ENCODE results near the gene MAMDC4.
"Not testable (repeated sequence)": the region's sequence is repeated elsewhere in the genome, so short reads cannot be mapped to it uniquely, and the experiment has no call there.

MAMDC4 gene

GRCh38 chr9:136839229-136840139, 12.7 kb upstream of the MAMDC4 start:
- no peak for DNase-seq (ENCODE audit: low spot score)

GRCh38 chr9:136840140-136840876, 11.8 kb upstream of the MAMDC4 start:
- DNase-seq (ENCODE audit: low spot score) = no peak

- DNase-seq (ENCODE audit: low spot score) = peak; percentile 86
Measured at GRCh38 chr9:136840877-136841645, 11.1 kb upstream of the MAMDC4 start.

- DNase-seq (ENCODE audit: low spot score) = peak; percentile 65
Measured at GRCh38 chr9:136841646-136842379, 10.3 kb upstream of the MAMDC4 start.

GRCh38 chr9:136842380-136842948, 9.7 kb upstream of the MAMDC4 start, which contains the start of gene AJM1:
AJM1 (plus strand) TSS chr9:136842478; CDS start chr9:136844415, 1,937 bp downstream.
- peak; percentile 70 for DNase-seq (ENCODE audit: low spot score)

GRCh38 chr9:136843159-136843800, 8.9 kb upstream of the MAMDC4 start:
- not testable (repeated sequence) for DNase-seq (ENCODE audit: low spot score)

- DNase-seq (ENCODE audit: low spot score) = not testable (repeated sequence)
Measured at GRCh38 chr9:136843801-136844740, 8.1 kb upstream of the MAMDC4 start.

- DNase-seq (ENCODE audit: low spot score) = no peak
Measured at GRCh38 chr9:136844761-136845464, 7.2 kb upstream of the MAMDC4 start.

- DNase-seq (ENCODE audit: low spot score) = no peak
Measured at GRCh38 chr9:136845465-136846260, 6.5 kb upstream of the MAMDC4 start.

GRCh38 chr9:136846376-136847087, 5.6 kb upstream of the MAMDC4 start:
- DNase-seq (ENCODE audit: low spot score) = no peak

GRCh38 chr9:136847088-136847825, 4.9 kb upstream of the MAMDC4 start:
- DNase-seq (ENCODE audit: low spot score) = peak; percentile 24

GRCh38 chr9:136847826-136848392, 4.2 kb upstream of the MAMDC4 start:
- peak; percentile 86 for DNase-seq (ENCODE audit: low spot score)

GRCh38 chr9:136848393-136849037, 3.6 kb upstream of the MAMDC4 start:
- DNase-seq (ENCODE audit: low spot score) = peak; percentile 53

GRCh38 chr9:136849038-136849959, 2.8 kb upstream of the MAMDC4 start, which contains the start of gene PHPT1:
PHPT1 (plus strand) TSS chr9:136849409; CDS start chr9:136849431, 22 bp downstream.
- DNase-seq (ENCODE audit: low spot score) = peak; percentile 99
